ENCODE results near the gene THSD4. TPM values are rescaled to one million over a fixed set of nuclear protein-coding genes. Genes with fewer than 3 reads are reported as not detected.

THSD4 gene
- total and polyA plus RNA-seq, 2 donors (not counting 1 experiment from before 2014, with no cell fraction given) = 43.1 to 95.5 TPM

DNA sequence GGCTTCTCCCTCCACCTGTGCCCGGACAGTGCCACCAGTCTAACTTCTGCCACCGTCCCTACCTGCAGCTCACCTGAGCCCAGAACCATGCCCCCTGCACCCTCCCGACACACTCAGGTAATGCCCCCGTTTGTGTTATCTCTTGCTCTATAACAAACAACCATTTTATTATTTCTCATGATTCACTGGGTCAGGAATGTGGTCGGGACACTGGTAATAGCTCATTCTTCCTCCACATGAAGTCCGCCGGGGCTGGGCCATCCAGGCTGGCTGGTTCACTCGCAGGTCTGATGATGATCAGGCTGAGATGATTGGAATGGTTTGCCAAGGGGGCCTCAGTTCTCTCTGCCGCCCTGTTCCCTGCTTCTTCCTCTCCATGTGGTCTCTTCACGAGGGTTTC, 674.8 kb downstream of the THSD4 start:
- no peak overlapping the region for H2AFZ ChIP-seq (ENCODE audit: low read length)
- no peaks in the 10 kb centered on the region for H4K20me1 ChIP-seq (ENCODE audit: control insufficient read depth, extremely low read depth, insufficient read depth, low read length)
- no peak overlapping the region for H3K27ac ChIP-seq (ENCODE audit: insufficient read depth, low read length)
- peak in 1 of 2 donors; percentile 76 for DNase-seq (ENCODE audit: low read depth in 2 of 2)
- H3K27me3 ChIP-seq (ENCODE audit: control insufficient read depth, insufficient read depth, low read length) = no peaks in the 10 kb centered on the region
- H3K4me3 ChIP-seq (replicated peaks in 1 of 4; ENCODE audit: control extremely low read depth in 1 of 4, insufficient read depth in 1 of 4, low read depth in 3 of 4, low read length in 4 of 4) = no peak overlapping the region
- no peaks in the 10 kb centered on the region for H3K79me2 ChIP-seq (ENCODE audit: control insufficient read depth, insufficient read depth, low read length)
- TF ChIP-seq EZH2 (IDR thresholded peaks at IDR 0.05; ENCODE audit: low read length, missing control alignments) = no peak
- H3K4me1 ChIP-seq (ENCODE audit: control insufficient read depth, extremely low read depth, insufficient read depth, low read length) = no peaks in the 10 kb centered on the region
- no peak overlapping the region for H3K4me2 ChIP-seq (ENCODE audit: extremely low read depth, insufficient read depth, low read length)
- no peaks in the 10 kb centered on the region for H3K9me3 ChIP-seq (ENCODE audit: control insufficient read depth, insufficient read depth, low read depth, low read length)
- no peak overlapping the region for H3K9ac ChIP-seq (ENCODE audit: insufficient read depth, low read length)
- no peaks in the 10 kb centered on the region for H3K36me3 ChIP-seq (ENCODE audit: control insufficient read depth, insufficient read depth, low read length)

DNA sequence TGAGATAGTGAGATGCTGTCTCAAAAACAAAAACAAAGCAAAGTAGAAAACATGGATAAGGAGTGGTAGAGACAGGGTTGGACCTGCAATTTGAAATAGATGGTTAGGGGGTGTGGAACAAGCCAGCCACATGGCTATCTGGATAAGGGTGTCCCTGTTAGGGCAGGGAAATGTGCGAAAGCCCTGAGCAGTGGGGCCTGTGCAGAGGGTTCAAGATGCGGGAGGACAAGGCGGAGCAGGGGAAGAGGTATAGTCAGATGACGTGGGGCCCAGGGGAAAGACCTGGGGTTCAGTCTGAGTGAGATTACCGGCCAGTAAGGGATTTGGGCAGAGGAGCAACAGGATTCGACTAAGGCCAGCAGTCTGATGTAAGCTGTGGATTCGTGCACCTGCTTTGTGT, 676.7 kb downstream of the THSD4 start:
- H3K36me3 ChIP-seq (ENCODE audit: control insufficient read depth, insufficient read depth, low read length) = no peaks in the 10 kb centered on the region
- H3K4me2 ChIP-seq (ENCODE audit: extremely low read depth, insufficient read depth, low read length) = no peak overlapping the region
- no peak overlapping the region for H3K27ac ChIP-seq (ENCODE audit: insufficient read depth, low read length)

DNA sequence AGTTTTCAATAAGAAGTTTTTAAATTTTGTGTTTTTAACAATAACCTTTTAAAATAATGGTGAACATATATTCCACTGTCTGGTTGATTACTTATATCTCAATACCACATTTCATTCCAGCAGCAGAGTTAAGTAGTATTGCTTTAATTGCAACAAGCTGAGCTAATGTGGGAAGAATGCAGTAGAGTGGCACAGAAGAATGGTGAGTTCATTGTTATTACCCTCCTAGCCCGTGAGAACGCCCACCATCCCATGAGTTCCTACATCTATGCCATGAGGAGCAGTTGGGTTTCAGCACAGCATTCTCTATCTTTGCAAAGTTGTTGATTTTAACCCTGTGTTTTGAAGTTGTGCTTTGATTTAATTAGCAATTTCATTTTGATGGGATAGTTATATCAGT, 677.2 kb downstream of the THSD4 start:
- Histone ChIP-seq H2AFZ (ENCODE audit: low read length) (no peak overlapping the region), H3K4me1 (ENCODE audit: control insufficient read depth, extremely low read depth, insufficient read depth, low read length) (no peaks in the 10 kb centered on the region), H3K9ac (ENCODE audit: insufficient read depth, low read length) (no peak overlapping the region), H3K27ac (ENCODE audit: insufficient read depth, low read length) (no peak overlapping the region), H3K79me2 (ENCODE audit: control insufficient read depth, insufficient read depth, low read length) (no peaks in the 10 kb centered on the region), H3K27me3 (ENCODE audit: control insufficient read depth, insufficient read depth, low read length) (no peaks in the 10 kb centered on the region), H3K36me3 (ENCODE audit: control insufficient read depth, insufficient read depth, low read length) (no peaks in the 10 kb centered on the region), H3K4me2 (ENCODE audit: extremely low read depth, insufficient read depth, low read length) (no peak overlapping the region), H3K4me3 (replicated peaks in 1 of 4; ENCODE audit: control extremely low read depth in 1 of 4, insufficient read depth in 1 of 4, low read depth in 3 of 4, low read length in 4 of 4) (no peak overlapping the region), H3K9me3 (ENCODE audit: control insufficient read depth, insufficient read depth, low read depth, low read length) (no peaks in the 10 kb centered on the region), H4K20me1 (ENCODE audit: control insufficient read depth, extremely low read depth, insufficient read depth, low read length) (no peaks in the 10 kb centered on the region)
- DNase-seq (ENCODE audit: low read depth in 2 of 2) = peak; percentile 64 to 87
- TF ChIP-seq EZH2 (IDR thresholded peaks at IDR 0.05; ENCODE audit: low read length, missing control alignments) = no peak
- TF ChIP-seq, protein P1, sequence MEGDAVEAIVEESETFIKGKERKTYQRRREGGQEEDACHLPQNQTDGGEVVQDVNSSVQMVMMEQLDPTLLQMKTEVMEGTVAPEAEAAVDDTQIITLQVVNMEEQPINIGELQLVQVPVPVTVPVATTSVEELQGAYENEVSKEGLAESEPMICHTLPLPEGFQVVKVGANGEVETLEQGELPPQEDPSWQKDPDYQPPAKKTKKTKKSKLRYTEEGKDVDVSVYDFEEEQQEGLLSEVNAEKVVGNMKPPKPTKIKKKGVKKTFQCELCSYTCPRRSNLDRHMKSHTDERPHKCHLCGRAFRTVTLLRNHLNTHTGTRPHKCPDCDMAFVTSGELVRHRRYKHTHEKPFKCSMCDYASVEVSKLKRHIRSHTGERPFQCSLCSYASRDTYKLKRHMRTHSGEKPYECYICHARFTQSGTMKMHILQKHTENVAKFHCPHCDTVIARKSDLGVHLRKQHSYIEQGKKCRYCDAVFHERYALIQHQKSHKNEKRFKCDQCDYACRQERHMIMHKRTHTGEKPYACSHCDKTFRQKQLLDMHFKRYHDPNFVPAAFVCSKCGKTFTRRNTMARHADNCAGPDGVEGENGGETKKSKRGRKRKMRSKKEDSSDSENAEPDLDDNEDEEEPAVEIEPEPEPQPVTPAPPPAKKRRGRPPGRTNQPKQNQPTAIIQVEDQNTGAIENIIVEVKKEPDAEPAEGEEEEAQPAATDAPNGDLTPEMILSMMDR (conservative IDR thresholded peaks at IDR 0.05 in 1 of 2, IDR thresholded peaks at IDR 0.05 in 1 of 2; ENCODE audit: low read depth in 1 of 2, low read length in 2 of 2) = no peak

More for the DNA sequence above, 676.7 kb downstream of the THSD4 start:
- no peak for DNase-seq (ENCODE audit: low read depth in 2 of 2)
- Histone ChIP-seq H3K79me2 (ENCODE audit: control insufficient read depth, insufficient read depth, low read length) (no peaks in the 10 kb centered on the region), H3K9ac (ENCODE audit: insufficient read depth, low read length) (no peak overlapping the region), H2AFZ (ENCODE audit: low read length) (no peak overlapping the region), H3K27me3 (ENCODE audit: control insufficient read depth, insufficient read depth, low read length) (no peaks in the 10 kb centered on the region), H3K9me3 (ENCODE audit: control insufficient read depth, insufficient read depth, low read depth, low read length) (no peaks in the 10 kb centered on the region), H3K4me1 (ENCODE audit: control insufficient read depth, extremely low read depth, insufficient read depth, low read length) (no peaks in the 10 kb centered on the region), H3K4me3 (replicated peaks in 1 of 4; ENCODE audit: control extremely low read depth in 1 of 4, insufficient read depth in 1 of 4, low read depth in 3 of 4, low read length in 4 of 4) (no peak overlapping the region), H4K20me1 (ENCODE audit: control insufficient read depth, extremely low read depth, insufficient read depth, low read length) (no peaks in the 10 kb centered on the region)
- no peak for TF ChIP-seq EZH2 (IDR thresholded peaks at IDR 0.05; ENCODE audit: low read length, missing control alignments)
- TF ChIP-seq, protein P1 (conservative IDR thresholded peaks at IDR 0.05 in 1 of 2, IDR thresholded peaks at IDR 0.05 in 1 of 2; ENCODE audit: low read depth in 1 of 2, low read length in 2 of 2) = no peak

All from fibroblast of lung (primary cell).